HCT116 (cell line): ENCODE results near the gene RGSL1. TPM values are rescaled to one million over a fixed set of nuclear protein-coding genes. Genes with fewer than 3 reads are reported as not detected.

Experiments
- ATAC-seq: fragments of 200-7000 bp; cut with Tn5 transposase; 2 replicates; pipeline ENCODE4 v1.9.1; 2020; ENCODE audit warnings: mild to moderate bottlenecking, moderate library complexity
- BruUV-seq: library from RNA; stranded (reverse); fragments of 400-500 nt; replicated peaks from 2 replicates; lab custom pipeline; 2021; lab: Mats Ljungman, UMichigan
- CTCF ChIA-PET: fragments of 300-600 bp; sonication (Branson Sonifier 250); formaldehyde crosslinking; loops from one replicate; lab custom pipeline; 2021; ENCODE audit warnings: antibody characterized with exemption; lab: Charles Lee
- POLR2A ChIA-PET: fragments of 300-600, 350-600 bp; sonication (Branson Sonifier 250); formaldehyde crosslinking; loops from one replicate; lab custom pipeline; 2021; ENCODE audit warnings: antibody characterized with exemption; lab: Charles Lee
- RAD21 ChIA-PET, 2 experiments: fragments of 300-600 bp; sonication (Branson Sonifier 250); formaldehyde crosslinking; loops; one replicate each; lab custom pipeline; 2023; ENCODE audit warnings: low total read pairs in 2 of 2; ENCODE audit not compliant: uncharacterized antibody in 2 of 2, unreplicated experiment in 2 of 2, low non-redundant PET in 1 of 2; lab: Charles Lee
- DNase-seq: peaks from one replicate; pipeline ENCODE4 v3.0.0-alpha.2; 2010; ENCODE audit warnings: low read depth, low spot score
- H2AFZ ChIP-seq: fragments of 200-600 bp; shearing (Covaris generic), sonication (generic); 2 replicates; pipeline ENCODE4 v1.6.1; 2017; ENCODE audit warnings: low read depth, mixed run types, mixed read lengths, antibody characterized with exemption, low read length; ENCODE audit not compliant: poor library complexity, severe bottlenecking
- H3K27ac ChIP-seq: 2 replicates; pipeline ENCODE4 v1.5.1; 2012; ENCODE audit warnings: low read depth, low read length
- H3K27me3 ChIP-seq: fragments of 200-600 bp; sonication (generic); 2 replicates; pipeline ENCODE4 v1.6.1; 2016; ENCODE audit warnings: mixed run types, low read length, mixed read lengths; ENCODE audit not compliant: insufficient read depth
- H3K36me3 ChIP-seq, 2 experiments: fragments of 200-500 bp in 1 of 2; fragments of 200-600 bp in 1 of 2; sonication (Bioruptor generic) in 1 of 2; sonication (generic) in 1 of 2; 2 replicates each; pipeline versions ENCODE4 v1.5.1 to v1.6.1; 2014 to 2016; ENCODE audit warnings: low read length in 2 of 2, inconsistent platforms in 1 of 2, mixed read lengths in 1 of 2, mixed run types in 1 of 2; ENCODE audit not compliant: insufficient read depth in 2 of 2, control insufficient read depth in 1 of 2
- H3K4me1 ChIP-seq, 2 experiments: fragments of 200-600 bp in 1 of 2; sonication (generic) in 1 of 2; 2 replicates each; pipeline versions ENCODE4 v1.5.1 to v1.6.1; 2012 to 2017; ENCODE audit warnings: low read length in 2 of 2, inconsistent platforms in 1 of 2, mild to moderate bottlenecking in 1 of 2, mixed read lengths in 1 of 2, mixed run types in 1 of 2, moderate library complexity in 1 of 2; ENCODE audit not compliant: insufficient read depth in 2 of 2, control insufficient read depth in 1 of 2
- H3K4me2 ChIP-seq: fragments of 200-600 bp; sonication (generic); 2 replicates; pipeline ENCODE4 v1.6.1; 2017; ENCODE audit warnings: mixed run types, low read length, mixed read lengths
- H3K4me3 ChIP-seq, 2 experiments: fragments of 200-600 bp in 1 of 2; sonication (generic) in 1 of 2; replicated peaks in 1 of 2; 2 replicates each; pipeline ENCODE4 v1.5.1; 2011 to 2016; ENCODE audit warnings: low read length in 2 of 2, control low read depth in 1 of 2, low read depth in 1 of 2, mild to moderate bottlenecking in 1 of 2, mixed read lengths in 1 of 2, mixed run types in 1 of 2
- H3K79me2 ChIP-seq: fragments of 200-600 bp; sonication (generic); 2 replicates; pipeline ENCODE4 v1.6.1; 2017; ENCODE audit warnings: mild to moderate bottlenecking, mixed run types, low read length, moderate library complexity, mixed read lengths; ENCODE audit not compliant: insufficient read depth
- H3K9ac ChIP-seq: fragments of 200-600 bp; sonication (generic); 2 replicates; pipeline ENCODE4 v1.6.1; 2016; ENCODE audit warnings: low read length, mixed read lengths
- H3K9me2 ChIP-seq: fragments of 200-600 bp; sonication (generic), shearing (Covaris generic); 2 replicates; pipeline ENCODE4 v1.6.1; 2017; ENCODE audit warnings: mixed run types, mild to moderate bottlenecking, moderate library complexity; ENCODE audit not compliant: insufficient read depth
- H3K9me3 ChIP-seq, 2 experiments: fragments of 200-500 bp in 1 of 2; fragments of 200-600 bp in 1 of 2; sonication (Bioruptor generic) in 1 of 2; sonication (generic) in 1 of 2; 2 replicates each; pipeline ENCODE4 v1.6.1; 2014 to 2017; ENCODE audit warnings: low read length in 2 of 2, mixed read lengths in 2 of 2, inconsistent platforms in 1 of 2, low read depth in 1 of 2, mild to moderate bottlenecking in 1 of 2, mixed run types in 1 of 2, moderate library complexity in 1 of 2; ENCODE audit not compliant: control insufficient read depth in 1 of 2, insufficient read depth in 1 of 2
- H4K20me1 ChIP-seq: fragments of 200-600 bp; sonication (generic), shearing (Covaris generic); 2 replicates; pipeline ENCODE4 v1.6.1; 2017; ENCODE audit warnings: mixed run types, mild to moderate bottlenecking, moderate library complexity; ENCODE audit not compliant: insufficient read depth
- CEBPB ChIP-seq: IDR thresholded peaks from 2 replicates; pipeline ENCODE4 v1.6.1; 2012; ENCODE audit warnings: low read depth
- EGR1 ChIP-seq: IDR thresholded peaks from 2 replicates; pipeline ENCODE4 v1.6.1; 2012; ENCODE audit warnings: low read depth
- EZH2phosphoT487 ChIP-seq: fragments of 200-600 bp; IDR thresholded peaks from 2 replicates; pipeline ENCODE4 v1.6.1; 2018; ENCODE audit warnings: antibody characterized with exemption, borderline replicate concordance
- POLR2A ChIP-seq: IDR thresholded peaks from 2 replicates; pipeline ENCODE4 v1.7.0; 2011; ENCODE audit warnings: borderline replicate concordance; ENCODE audit not compliant: insufficient read depth, insufficient read length; ENCODE audit errors: extremely low read depth
- RAD21 ChIP-seq: IDR thresholded peaks from 2 replicates; pipeline ENCODE4 v1.6.1; 2012; ENCODE audit warnings: low read depth, mild to moderate bottlenecking
- SRF ChIP-seq: IDR thresholded peaks from 2 replicates; pipeline ENCODE4 v1.6.1; 2012; ENCODE audit warnings: low read depth
- TCF7L2 ChIP-seq: IDR thresholded peaks from 2 replicates; pipeline ENCODE4 v1.7.0; 2011; ENCODE audit warnings: borderline replicate concordance, inconsistent platforms; ENCODE audit not compliant: insufficient read depth, insufficient read length; ENCODE audit errors: extremely low read depth
- intact Hi-C: fragments of 100-400 bp; cut with micrococcal nuclease; formaldehyde crosslinking; loops from 2 replicates; pipeline ENCODE4 v1.10.0; 2022
- total RNA-seq: library from RNA; stranded (reverse); gene quantifications from one replicate; pipeline ENCODE4 v1.2.1, GENCODE V29; 2021; ENCODE audit not compliant: unreplicated experiment
- TF ChIP-seq, protein P1 (sequence below): IDR thresholded peaks from 2 replicates; pipeline ENCODE4 v1.6.1; 2012
- TF ChIP-seq, protein P2 (sequence below), 3 experiments: fragments of 200-600 bp in 1 of 3; sonication (generic) in 1 of 3; IDR thresholded peaks in 2 of 3; conservative IDR thresholded peaks in 1 of 3; 2 replicates each; pipeline ENCODE4 v1.5.1; 2012 to 2017; ENCODE audit warnings: low read depth in 2 of 3, low read length in 2 of 3, antibody characterized with exemption in 1 of 3, borderline replicate concordance in 1 of 3, control low read depth in 1 of 3, mild to moderate bottlenecking in 1 of 3, mixed read lengths in 1 of 3, mixed run types in 1 of 3, moderate library complexity in 1 of 3; ENCODE audit not compliant: insufficient read depth in 1 of 3

RGSL1 gene
- total RNA-seq, 1 experiment from 2014 or later: not detected

DNA sequence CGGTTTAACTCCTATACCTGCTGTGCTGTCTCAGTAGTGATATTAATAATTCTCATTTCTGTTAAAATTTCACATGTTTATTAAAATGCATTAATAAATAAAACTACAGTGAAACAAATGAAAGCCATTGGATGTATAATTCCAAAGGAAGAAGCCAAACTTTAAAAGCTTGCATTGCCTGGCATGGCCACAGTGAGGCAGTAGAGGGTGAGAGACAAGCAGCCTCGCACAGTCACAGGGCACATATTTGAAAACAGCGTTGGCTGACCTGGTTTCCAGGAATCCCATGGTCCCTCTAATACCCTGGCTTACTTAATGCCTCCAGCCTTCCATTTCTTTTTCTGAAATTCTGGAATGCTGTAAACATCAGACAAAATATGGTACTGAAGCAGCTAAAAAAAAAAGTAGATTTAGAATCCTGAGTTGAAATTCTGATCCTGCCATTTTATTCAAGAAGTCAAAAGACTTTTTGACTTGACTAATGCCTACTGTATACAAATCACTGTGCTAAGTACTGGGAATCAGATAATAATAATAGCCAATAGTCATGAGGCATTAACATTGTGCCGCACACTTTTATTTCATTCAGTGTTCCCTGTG is 145.8 kb downstream of the RGSL1 start:
- ChIA-PET CTCF (interaction anchor here (0.6 to 17.3 kb wide), 15 partner anchors 8 to 515 kb away, joined by 3 to 412 read pairs (median 4); partner anchors contain the start of genes NPL and RGS16), RAD21 (interaction anchor here (0.6 to 1.6 kb wide), 7 partner anchors 9 to 511 kb away, joined by 3 to 6 read pairs (median 3); partner anchors contain the start of gene RGS16 (in 1 of the 2)), POLR2A (interaction anchor here (1.5 to 2.3 kb wide), 3 partner anchors 8 to 191 kb away, joined by 4 to 9 read pairs (median 8); partner anchors contain the start of gene RGS16)
- Histone ChIP-seq H4K20me1 (no peaks in the 10 kb centered on the region), H2AFZ (peak overlapping the region; percentile 75), H3K36me3 (peaks cover 8 to 13% of the 10 kb centered on the region in 2 experiments; a peak in 3 of 4 replicates), H3K4me3 (no peak overlapping the region), H3K4me2 (0 out of 2 replicates have a peak overlapping the region, but pooled peaks have one; percentile 8), H3K9me2 (no peaks in the 10 kb centered on the region), H3K4me1 (no peaks in the 10 kb centered on the region), H3K9me3 (no peaks in the 10 kb centered on the region), H3K27me3 (no peaks in the 10 kb centered on the region), H3K9ac (no peak overlapping the region), H3K79me2 (no peaks in the 10 kb centered on the region)
- BruUV-seq: no TSS peak
- intact Hi-C loops: loop anchor here (2.0 kb wide), 2 partner anchors 149 to 511 kb away; no protein-coding TSS in a partner anchor
- DNase-seq (peak; percentile 43), ATAC-seq (peak; percentile 86)
- TF ChIP-seq, protein P1, sequence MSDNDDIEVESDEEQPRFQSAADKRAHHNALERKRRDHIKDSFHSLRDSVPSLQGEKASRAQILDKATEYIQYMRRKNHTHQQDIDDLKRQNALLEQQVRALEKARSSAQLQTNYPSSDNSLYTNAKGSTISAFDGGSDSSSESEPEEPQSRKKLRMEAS: no peak
- no peak for TF ChIP-seq TCF7L2
- TF ChIP-seq SRF: no peak
- no peak for TF ChIP-seq EZH2phosphoT487
- no peak for TF ChIP-seq POLR2A
- TF ChIP-seq EGR1: no peak
- TF ChIP-seq CEBPB: no peak
- TF ChIP-seq, protein P2, sequence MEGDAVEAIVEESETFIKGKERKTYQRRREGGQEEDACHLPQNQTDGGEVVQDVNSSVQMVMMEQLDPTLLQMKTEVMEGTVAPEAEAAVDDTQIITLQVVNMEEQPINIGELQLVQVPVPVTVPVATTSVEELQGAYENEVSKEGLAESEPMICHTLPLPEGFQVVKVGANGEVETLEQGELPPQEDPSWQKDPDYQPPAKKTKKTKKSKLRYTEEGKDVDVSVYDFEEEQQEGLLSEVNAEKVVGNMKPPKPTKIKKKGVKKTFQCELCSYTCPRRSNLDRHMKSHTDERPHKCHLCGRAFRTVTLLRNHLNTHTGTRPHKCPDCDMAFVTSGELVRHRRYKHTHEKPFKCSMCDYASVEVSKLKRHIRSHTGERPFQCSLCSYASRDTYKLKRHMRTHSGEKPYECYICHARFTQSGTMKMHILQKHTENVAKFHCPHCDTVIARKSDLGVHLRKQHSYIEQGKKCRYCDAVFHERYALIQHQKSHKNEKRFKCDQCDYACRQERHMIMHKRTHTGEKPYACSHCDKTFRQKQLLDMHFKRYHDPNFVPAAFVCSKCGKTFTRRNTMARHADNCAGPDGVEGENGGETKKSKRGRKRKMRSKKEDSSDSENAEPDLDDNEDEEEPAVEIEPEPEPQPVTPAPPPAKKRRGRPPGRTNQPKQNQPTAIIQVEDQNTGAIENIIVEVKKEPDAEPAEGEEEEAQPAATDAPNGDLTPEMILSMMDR (IDR thresholded peaks at IDR 0.05 in 2 of 3, conservative IDR thresholded peaks at IDR 0.05 in 1 of 3; ENCODE audit: borderline replicate concordance in 1 of 3, insufficient read depth in 1 of 3, low read depth in 2 of 3, low read length in 2 of 3): peak; percentile 78 to 93 (median 92)
- TF ChIP-seq RAD21: peak; percentile 80
- TF ChIP-seq, all 23 proteins: peak for 2
- no peak overlapping the region for H3K27ac ChIP-seq
